GM18499 (cell line): ENCODE results near the gene ZNF641.

Experiments
- ATAC-seq: cut with Tn5 transposase; IDR thresholded peaks from one replicate; pipeline ENCODE4 v1.9.1; 2021; ENCODE audit warnings: moderate number of reproducible peaks; ENCODE audit not compliant: insufficient read depth, unreplicated experiment

The ZNF641 gene

GRCh38 chr12:48350249-48351021, at the start of gene ZNF641:
TSS of gene ZNF641 (minus strand) at chr12:48350919. CDS start at chr12:48348090, 2,829 bp downstream.
- ATAC-seq: no peak

- no peak for ATAC-seq
Observed at GRCh38 chr12:48390026-48390425, 39.3 kb upstream of the ZNF641 start.

- ATAC-seq: no peak
Observed at GRCh38 chr12:48389409-48389808, 38.7 kb upstream of the ZNF641 start.

GRCh38 chr12:48388938-48389337, 38.2 kb upstream of the ZNF641 start:
- ATAC-seq: no peak

- no peak for ATAC-seq
Observed at GRCh38 chr12:48388460-48388859, 37.7 kb upstream of the ZNF641 start.

- ATAC-seq: no peak
Observed at GRCh38 chr12:48380596-48380995, 29.9 kb upstream of the ZNF641 start.

GRCh38 chr12:48379794-48380193, 29.1 kb upstream of the ZNF641 start:
- no peak for ATAC-seq

- ATAC-seq: no peak
Observed at GRCh38 chr12:48377646-48378045, 26.9 kb upstream of the ZNF641 start.

GRCh38 chr12:48374164-48374563, 23.4 kb upstream of the ZNF641 start:
- ATAC-seq: no peak

- ATAC-seq: no peak
Observed at GRCh38 chr12:48366131-48366530, 15.4 kb upstream of the ZNF641 start.

- no peak for ATAC-seq
Observed at GRCh38 chr12:48361664-48362339, 11.1 kb upstream of the ZNF641 start.

- no peak for ATAC-seq
Observed at GRCh38 chr12:48358937-48359513, 8.3 kb upstream of the ZNF641 start.

GRCh38 chr12:48356041-48356768, 5.5 kb upstream of the ZNF641 start:
- ATAC-seq: no peak

- no peak for ATAC-seq
Observed at GRCh38 chr12:48352157-48352760, 1.5 kb upstream of the ZNF641 start.

GRCh38 chr12:48351022-48351708, 446 bp upstream of the ZNF641 start:
- ATAC-seq: no peak

GRCh38 chr12:48349471-48349870, 1.2 kb downstream of the ZNF641 start:
- no peak for ATAC-seq

- ATAC-seq: no peak
Observed at GRCh38 chr12:48342980-48343379, 7.7 kb downstream of the ZNF641 start.

- no peak for ATAC-seq
Observed at GRCh38 chr12:48340943-48341342, 9.8 kb downstream of the ZNF641 start.

- ATAC-seq: no peak
Observed at GRCh38 chr12:48339442-48340117, 11.1 kb downstream of the ZNF641 start.
